Measurements from ENCODE around the gene CACNA2D1.

DNA sequence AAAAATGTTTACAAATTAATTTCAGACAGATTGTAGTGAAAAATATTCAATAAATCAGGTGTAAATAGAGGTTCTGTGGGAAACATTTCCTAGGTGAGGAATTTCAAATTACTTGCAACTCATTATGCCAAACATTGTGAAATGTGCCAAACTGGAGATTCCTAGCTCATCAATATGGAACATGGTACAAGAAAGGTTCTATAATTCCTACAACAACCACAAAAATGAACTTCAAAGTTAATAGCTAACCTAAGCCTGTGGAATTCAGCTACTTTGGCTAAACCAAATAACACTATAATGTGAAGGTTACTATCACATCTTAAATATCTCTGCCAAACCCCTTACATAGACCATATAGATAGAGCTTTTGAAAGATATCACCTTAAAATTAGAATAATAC lies 450.4 kb downstream of the CACNA2D1 start:
- TF ChIP-seq POLR2A (IDR thresholded peaks at IDR 0.05) (no peak), EP300 (IDR thresholded peaks at IDR 0.05) (no peak)
- TF ChIP-seq, protein P1, sequence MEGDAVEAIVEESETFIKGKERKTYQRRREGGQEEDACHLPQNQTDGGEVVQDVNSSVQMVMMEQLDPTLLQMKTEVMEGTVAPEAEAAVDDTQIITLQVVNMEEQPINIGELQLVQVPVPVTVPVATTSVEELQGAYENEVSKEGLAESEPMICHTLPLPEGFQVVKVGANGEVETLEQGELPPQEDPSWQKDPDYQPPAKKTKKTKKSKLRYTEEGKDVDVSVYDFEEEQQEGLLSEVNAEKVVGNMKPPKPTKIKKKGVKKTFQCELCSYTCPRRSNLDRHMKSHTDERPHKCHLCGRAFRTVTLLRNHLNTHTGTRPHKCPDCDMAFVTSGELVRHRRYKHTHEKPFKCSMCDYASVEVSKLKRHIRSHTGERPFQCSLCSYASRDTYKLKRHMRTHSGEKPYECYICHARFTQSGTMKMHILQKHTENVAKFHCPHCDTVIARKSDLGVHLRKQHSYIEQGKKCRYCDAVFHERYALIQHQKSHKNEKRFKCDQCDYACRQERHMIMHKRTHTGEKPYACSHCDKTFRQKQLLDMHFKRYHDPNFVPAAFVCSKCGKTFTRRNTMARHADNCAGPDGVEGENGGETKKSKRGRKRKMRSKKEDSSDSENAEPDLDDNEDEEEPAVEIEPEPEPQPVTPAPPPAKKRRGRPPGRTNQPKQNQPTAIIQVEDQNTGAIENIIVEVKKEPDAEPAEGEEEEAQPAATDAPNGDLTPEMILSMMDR (IDR thresholded peaks at IDR 0.05): no peak
